HepG2 (cell line): ENCODE results near the gene RNF213. TPM values are rescaled to one million over a fixed set of nuclear protein-coding genes. Genes with fewer than 3 reads are reported as not detected.

ENCODE experiments used
- ATAD3A ChIP-seq: sonication (generic); formaldehyde crosslinking; IDR thresholded peaks from 2 replicates; pipeline ENCODE4 v1.4.0; 2020; ENCODE audit warnings: missing genetic modification reagents
- EZH2 ChIP-seq: conservative IDR thresholded peaks from 2 replicates; pipeline ENCODE4 v1.6.1; 2012; ENCODE audit warnings: mild to moderate bottlenecking, low read depth, low read length, moderate library complexity
- FOXA3 ChIP-seq: IDR thresholded peaks from 2 replicates; pipeline ENCODE4 v1.6.1; 2016; ENCODE audit warnings: missing genetic modification reagents, missing compliant biosample characterization
- GFI1 ChIP-seq: sonication (generic); formaldehyde crosslinking; IDR thresholded peaks from 2 replicates; pipeline ENCODE4 v1.5.0; 2020; ENCODE audit warnings: missing genetic modification reagents, mild to moderate bottlenecking, borderline replicate concordance
- HES4 ChIP-seq: sonication (generic); formaldehyde crosslinking; IDR thresholded peaks from 2 replicates; pipeline ENCODE4 v1.9.0; 2021; ENCODE audit warnings: mild to moderate bottlenecking, missing genetic modification reagents, borderline replicate concordance
- MTA1 ChIP-seq: sonication (generic); formaldehyde crosslinking; IDR thresholded peaks from 2 replicates; pipeline ENCODE4 v1.4.0; 2020; ENCODE audit warnings: missing genetic modification reagents, mild to moderate bottlenecking, borderline replicate concordance
- NONO ChIP-seq, 2 experiments: fragments of 450-650 bp in 1 of 2; sonication (generic) in 1 of 2; formaldehyde crosslinking in 1 of 2; IDR thresholded peaks in 1 of 2; conservative IDR thresholded peaks in 1 of 2; 2 replicates each; pipeline versions ENCODE4 v1.6.1 to v1.8.0; 2017 to 2022; ENCODE audit warnings: mild to moderate bottlenecking in 1 of 2, missing genetic modification reagents in 1 of 2, moderate library complexity in 1 of 2
- NRL ChIP-seq: sonication (generic); formaldehyde crosslinking; IDR thresholded peaks from 2 replicates; pipeline ENCODE4 v1.5.0; 2020; ENCODE audit warnings: missing genetic modification reagents, mild to moderate bottlenecking, moderate library complexity, borderline replicate concordance
- PHF21A ChIP-seq: sonication (generic); formaldehyde crosslinking; IDR thresholded peaks from 2 replicates; pipeline ENCODE4 v1.5.0; 2020; ENCODE audit warnings: mild to moderate bottlenecking, missing genetic modification reagents
- RBM22 ChIP-seq: fragments of 200-400 bp; formaldehyde crosslinking; optimal IDR thresholded peaks from 2 replicates; pipeline ENCODE3; 2017; ENCODE audit warnings: mild to moderate bottlenecking, low read length, moderate library complexity
- SIX4 ChIP-seq: sonication (generic); formaldehyde crosslinking; IDR thresholded peaks from 2 replicates; pipeline ENCODE4 v1.4.0; 2020; ENCODE audit warnings: missing genetic modification reagents
- SRY ChIP-seq: sonication (generic); formaldehyde crosslinking; IDR thresholded peaks from 2 replicates; pipeline ENCODE4 v1.8.0; 2022; ENCODE audit warnings: mild to moderate bottlenecking, missing genetic modification reagents
- THYN1 ChIP-seq: sonication (generic); formaldehyde crosslinking; IDR thresholded peaks from 2 replicates; pipeline ENCODE4 v1.8.1; 2023; ENCODE audit warnings: low read depth, mild to moderate bottlenecking, moderate library complexity, missing genetic modification reagents, borderline replicate concordance
- YY1 ChIP-seq: IDR thresholded peaks from 2 replicates; pipeline ENCODE4 v1.6.1; 2011; ENCODE audit warnings: low read length, low read depth, moderate library complexity, mild to moderate bottlenecking; ENCODE audit not compliant: insufficient read depth, insufficient replicate concordance
- ZFP1 ChIP-seq: IDR thresholded peaks from 2 replicates; pipeline ENCODE4 v1.6.1; 2016
- ZNF331 ChIP-seq: sonication (generic); formaldehyde crosslinking; IDR thresholded peaks from 2 replicates; pipeline ENCODE4 v1.4.0; 2020; ENCODE audit warnings: missing genetic modification reagents
- ZNF790 ChIP-seq: sonication (generic); formaldehyde crosslinking; IDR thresholded peaks from 2 replicates; pipeline ENCODE4 v1.8.0; 2022; ENCODE audit warnings: missing genetic modification reagents, mild to moderate bottlenecking, borderline replicate concordance
- ZSCAN5A ChIP-seq: sonication (generic); formaldehyde crosslinking; IDR thresholded peaks from 2 replicates; pipeline ENCODE4 v1.8.0; 2022; ENCODE audit warnings: mild to moderate bottlenecking, missing genetic modification reagents, borderline replicate concordance
- polyA plus RNA-seq, 8 experiments: library from polyadenylated mRNA; depleted of rRNA in 3 of 8; stranded (reverse) in 7 of 8; unstranded in 1 of 8; fragments of >200 nt; fragmentation: Illumina TruSeq in 4 of 8; extraction: Trizol in 4 of 8; gene quantifications; 2 replicates each; pipeline versions ENCODE4 v1.2.1 to v1.2.3, GENCODE V29; 2011 to 2016; ENCODE audit warnings: low read depth in 4 of 8, missing spikeins in 1 of 8, mixed read lengths in 1 of 8; ENCODE audit not compliant: insufficient read depth in 1 of 8
- total RNA-seq, 5 experiments: library from RNA; depleted of rRNA; stranded (reverse); fragments of >200 nt; fragmentation: Illumina TruSeq; extraction: Trizol; gene quantifications; 2 replicates each; pipeline ENCODE4 v1.2.3, GENCODE V29; 2016; ENCODE audit warnings: low read depth in 1 of 5
- TF ChIP-seq, protein P1 (sequence below): sonication (generic); formaldehyde crosslinking; IDR thresholded peaks from 2 replicates; pipeline ENCODE4 v1.5.1; 2020; ENCODE audit warnings: mild to moderate bottlenecking, missing genetic modification reagents
- TF ChIP-seq, protein P2 (sequence below): fragments of 450-650 bp; IDR thresholded peaks from 2 replicates; pipeline ENCODE4 v1.6.1; 2016
- TF ChIP-seq, protein P3 (sequence below): sonication (generic); formaldehyde crosslinking; IDR thresholded peaks from 2 replicates; pipeline ENCODE4 v1.5.1; 2020; ENCODE audit warnings: missing genetic modification reagents, mild to moderate bottlenecking, borderline replicate concordance

RNF213 gene
- total and polyA plus RNA-seq, 2 of the 13 experiments (the other 11 are each of a cell fraction or from before 2014, with no cell fraction given) = 38.6 to 38.7 TPM

DNA sequence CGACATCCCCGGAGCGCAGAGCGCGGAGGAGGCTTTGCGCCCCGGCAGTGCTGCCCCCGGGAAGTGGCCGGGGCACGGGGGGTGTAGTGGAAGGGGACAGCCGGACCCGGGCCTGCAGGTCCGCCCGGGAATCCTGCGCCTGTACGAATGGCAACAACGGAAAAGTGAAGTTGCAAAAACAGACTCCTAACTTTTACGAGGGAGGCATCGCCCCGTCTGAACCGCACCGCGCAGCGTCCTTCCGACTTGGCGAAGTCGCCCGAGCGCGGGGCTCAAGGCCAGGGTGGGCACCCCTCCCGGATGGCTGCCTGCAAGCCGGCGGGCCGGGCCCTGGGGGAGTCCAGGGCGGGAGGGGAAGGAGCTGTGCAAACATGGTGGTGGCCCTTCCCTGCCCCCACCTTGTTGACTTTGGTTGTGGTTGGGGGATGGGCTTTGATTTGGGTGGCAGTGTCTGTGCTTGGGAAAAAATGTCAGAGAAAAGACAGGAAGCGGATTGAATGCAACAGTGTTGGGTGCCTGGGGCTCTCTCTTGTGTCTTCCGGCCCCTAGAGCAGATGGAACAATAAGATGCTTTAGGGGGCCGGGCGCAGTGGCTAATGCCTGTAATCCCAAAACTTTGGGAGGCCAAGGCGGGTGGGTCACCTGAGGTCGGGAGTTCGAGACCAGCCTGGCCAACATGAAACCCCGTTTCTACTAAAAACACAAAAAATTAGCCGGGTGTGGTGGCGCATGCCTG, 675 bp downstream of the RNF213 start (continued):
- TF ChIP-seq, protein P1, sequence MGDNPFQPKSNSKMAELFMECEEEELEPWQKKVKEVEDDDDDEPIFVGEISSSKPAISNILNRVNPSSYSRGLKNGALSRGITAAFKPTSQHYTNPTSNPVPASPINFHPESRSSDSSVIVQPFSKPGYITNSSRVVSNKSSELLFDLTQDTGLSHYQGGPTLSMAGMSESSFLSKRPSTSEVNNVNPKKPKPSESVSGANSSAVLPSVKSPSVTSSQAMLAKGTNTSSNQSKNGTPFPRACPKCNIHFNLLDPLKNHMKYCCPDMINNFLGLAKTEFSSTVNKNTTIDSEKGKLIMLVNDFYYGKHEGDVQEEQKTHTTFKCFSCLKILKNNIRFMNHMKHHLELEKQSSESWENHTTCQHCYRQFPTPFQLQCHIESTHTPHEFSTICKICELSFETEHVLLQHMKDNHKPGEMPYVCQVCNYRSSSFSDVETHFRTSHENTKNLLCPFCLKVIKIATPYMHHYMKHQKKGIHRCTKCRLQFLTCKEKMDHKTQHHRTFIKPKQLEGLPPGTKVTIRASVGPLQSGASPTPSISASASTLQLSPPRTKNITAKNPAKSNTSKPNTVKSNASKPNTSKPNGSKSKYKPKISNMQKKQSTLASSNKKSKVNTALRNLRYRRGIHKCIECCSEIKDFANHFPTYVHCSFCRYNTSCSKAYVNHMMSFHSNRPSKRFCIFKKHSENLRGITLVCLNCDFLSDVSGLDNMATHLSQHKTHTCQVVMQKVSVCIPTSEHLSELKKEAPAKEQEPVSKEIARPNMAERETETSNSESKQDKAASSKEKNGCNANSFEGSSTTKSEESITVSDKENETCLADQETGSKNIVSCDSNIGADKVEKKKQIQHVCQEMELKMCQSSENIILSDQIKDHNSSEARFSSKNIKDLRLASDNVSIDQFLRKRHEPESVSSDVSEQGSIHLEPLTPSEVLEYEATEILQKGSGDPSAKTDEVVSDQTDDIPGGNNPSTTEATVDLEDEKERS (CRISPR knock-in tag) = 0 out of 2 replicates have a peak, but pooled peaks have one; percentile 55
- TF ChIP-seq SIX4 (CRISPR knock-in tag) = peak; percentile 71
- TF ChIP-seq ZNF331 = peak; percentile 90
- TF ChIP-seq YY1 = peak; percentile 67
- peak; percentile 80 for TF ChIP-seq SRY (CRISPR knock-in tag)
- no peak for TF ChIP-seq ATAD3A
- TF ChIP-seq NRL = peak; percentile 75
- TF ChIP-seq, protein P2, sequence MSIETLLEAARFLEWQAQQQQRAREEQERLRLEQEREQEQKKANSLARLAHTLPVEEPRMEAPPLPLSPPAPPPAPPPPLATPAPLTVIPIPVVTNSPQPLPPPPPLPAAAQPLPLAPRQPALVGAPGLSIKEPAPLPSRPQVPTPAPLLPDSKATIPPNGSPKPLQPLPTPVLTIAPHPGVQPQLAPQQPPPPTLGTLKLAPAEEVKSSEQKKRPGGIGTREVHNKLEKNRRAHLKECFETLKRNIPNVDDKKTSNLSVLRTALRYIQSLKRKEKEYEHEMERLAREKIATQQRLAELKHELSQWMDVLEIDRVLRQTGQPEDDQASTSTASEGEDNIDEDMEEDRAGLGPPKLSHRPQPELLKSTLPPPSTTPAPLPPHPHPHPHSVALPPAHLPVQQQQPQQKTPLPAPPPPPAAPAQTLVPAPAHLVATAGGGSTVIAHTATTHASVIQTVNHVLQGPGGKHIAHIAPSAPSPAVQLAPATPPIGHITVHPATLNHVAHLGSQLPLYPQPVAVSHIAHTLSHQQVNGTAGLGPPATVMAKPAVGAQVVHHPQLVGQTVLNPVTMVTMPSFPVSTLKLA = no peak
- peak; percentile 88 for TF ChIP-seq ZFP1 (CRISPR knock-in tag)
- peak; percentile 88; the same call in 1 of the 2 replicates for TF ChIP-seq THYN1 (CRISPR knock-in tag)
- TF ChIP-seq NONO (IDR thresholded peaks at IDR 0.05) = no peak
- peak; percentile 94 for TF ChIP-seq NONO (CRISPR knock-in tag; conservative IDR thresholded peaks at IDR 0.05)
- TF ChIP-seq HES4 (CRISPR knock-in tag) = peak; percentile 69; the same call in 1 of the 2 replicates
- peak; percentile 93 for TF ChIP-seq GFI1
- peak; percentile 95; the same call in 1 of the 2 replicates for TF ChIP-seq MTA1 (CRISPR knock-in tag)
- peak; percentile 67 for TF ChIP-seq RBM22
- peak; percentile 89; the same call in 1 of the 2 replicates for TF ChIP-seq ZSCAN5A (CRISPR knock-in tag)
- no peak for TF ChIP-seq ZNF790 (CRISPR knock-in tag)
- TF ChIP-seq, protein P3, sequence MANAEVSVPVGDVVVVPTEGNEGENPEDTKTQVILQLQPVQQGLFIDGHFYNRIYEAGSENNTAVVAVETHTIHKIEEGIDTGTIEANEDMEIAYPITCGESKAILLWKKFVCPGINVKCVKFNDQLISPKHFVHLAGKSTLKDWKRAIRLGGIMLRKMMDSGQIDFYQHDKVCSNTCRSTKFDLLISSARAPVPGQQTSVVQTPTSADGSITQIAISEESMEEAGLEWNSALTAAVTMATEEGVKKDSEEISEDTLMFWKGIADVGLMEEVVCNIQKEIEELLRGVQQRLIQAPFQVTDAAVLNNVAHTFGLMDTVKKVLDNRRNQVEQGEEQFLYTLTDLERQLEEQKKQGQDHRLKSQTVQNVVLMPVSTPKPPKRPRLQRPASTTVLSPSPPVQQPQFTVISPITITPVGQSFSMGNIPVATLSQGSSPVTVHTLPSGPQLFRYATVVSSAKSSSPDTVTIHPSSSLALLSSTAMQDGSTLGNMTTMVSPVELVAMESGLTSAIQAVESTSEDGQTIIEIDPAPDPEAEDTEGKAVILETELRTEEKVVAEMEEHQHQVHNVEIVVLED (CRISPR knock-in tag) = peak; percentile 62; the same call in 1 of the 2 replicates
- peak; percentile 100 for TF ChIP-seq FOXA3
- TF ChIP-seq PHF21A (CRISPR knock-in tag) = peak; percentile 96
- no peak for TF ChIP-seq EZH2
